Activated naive CD8-positive, alpha-beta T cell treated with anti-CD3 and anti-CD28 coated beads, Interleukin-2, amount 50 U/mL, for 16 hours (primary cell): ENCODE measurements around the gene RRP1B.
"Not testable (repeated sequence)": the region's sequence is repeated elsewhere in the genome, so short reads cannot be mapped to it uniquely, and the experiment has no call there.

ENCODE experiments used
- DNase-seq: peaks from one replicate; pipeline ENCODE4 v3.0.0-alpha.2; 2020; ENCODE audit warnings: low read depth, low spot score

The RRP1B gene

GRCh38 chr21:43659136-43660000 lies at the start of gene RRP1B, which contains the start of gene HSF2BP:
RRP1B (plus strand) TSS chr21:43659560; CDS start chr21:43659665, 105 bp downstream.
HSF2BP (minus strand) TSS chr21:43659488; CDS start chr21:43658096, 1,392 bp downstream.
- DNase-seq, result peak; percentile 60

GRCh38 chr21:43611598-43612369 lies 47.6 kb upstream of the RRP1B start:
- no peak for DNase-seq

- DNase-seq, result no peak
Measured at GRCh38 chr21:43613755-43614638, 45.4 kb upstream of the RRP1B start.

GRCh38 chr21:43614839-43615238 lies 44.5 kb upstream of the RRP1B start:
- no peak for DNase-seq

- DNase-seq, result not testable (repeated sequence)
Measured at GRCh38 chr21:43616861-43617260, 42.5 kb upstream of the RRP1B start.

GRCh38 chr21:43618940-43619339 lies 40.4 kb upstream of the RRP1B start:
- no peak for DNase-seq

- DNase-seq, result no peak
Measured at GRCh38 chr21:43619344-43619743, 40.0 kb upstream of the RRP1B start.

- no peak for DNase-seq
Measured at GRCh38 chr21:43619856-43620255, 39.5 kb upstream of the RRP1B start.

- DNase-seq, result no peak
Measured at GRCh38 chr21:43622796-43623195, 36.6 kb upstream of the RRP1B start.

- DNase-seq, result no peak
Measured at GRCh38 chr21:43623588-43623987, 35.8 kb upstream of the RRP1B start.

- no peak for DNase-seq
Measured at GRCh38 chr21:43624339-43624738, 35.0 kb upstream of the RRP1B start.

- DNase-seq, result no peak
Measured at GRCh38 chr21:43626390-43626789, 33.0 kb upstream of the RRP1B start.

GRCh38 chr21:43627527-43627926 lies 31.8 kb upstream of the RRP1B start:
- DNase-seq, result no peak

GRCh38 chr21:43631411-43632107 lies 27.8 kb upstream of the RRP1B start:
- no peak for DNase-seq

GRCh38 chr21:43632373-43632905 lies 26.9 kb upstream of the RRP1B start:
- DNase-seq, result no peak

- DNase-seq, result no peak
Measured at GRCh38 chr21:43634618-43635017, 24.7 kb upstream of the RRP1B start.

GRCh38 chr21:43635436-43635835 lies 23.9 kb upstream of the RRP1B start:
- DNase-seq, result no peak

GRCh38 chr21:43637530-43638158 lies 21.7 kb upstream of the RRP1B start:
- no peak for DNase-seq

- no peak for DNase-seq
Measured at GRCh38 chr21:43639470-43640353, 19.6 kb upstream of the RRP1B start.
